ENCODE results near the gene GALNT9. TPM values are rescaled to one million over a fixed set of nuclear protein-coding genes. Genes with fewer than 3 reads are reported as not detected.

GALNT9 gene
- total RNA-seq, 1 donor = not detected

- no peak for DNase-seq (ENCODE audit: low read depth)
- H3K4me3 ChIP-seq (ENCODE audit: low read depth, low read length) = no peak overlapping the region
- no peak for TF ChIP-seq CTCF (IDR thresholded peaks at IDR 0.05; ENCODE audit: insufficient read depth, low read depth, low read length)
Measured at GRCh38 chr12:132284827-132285741, 44.3 kb downstream of the GALNT9 start.

- peak; percentile 12 for DNase-seq (ENCODE audit: low read depth)
- H3K4me3 ChIP-seq (ENCODE audit: low read depth, low read length) = no peak overlapping the region
- TF ChIP-seq CTCF (IDR thresholded peaks at IDR 0.05; ENCODE audit: insufficient read depth, low read depth, low read length) = peak; percentile 32
Measured at GRCh38 chr12:132284071-132284826, 45.1 kb downstream of the GALNT9 start.

GRCh38 chr12:132282950-132283771 is 46.2 kb downstream of the GALNT9 start:
- no peak overlapping the region for H3K4me3 ChIP-seq (ENCODE audit: low read depth, low read length)
- DNase-seq (ENCODE audit: low read depth) = no peak
- no peak for TF ChIP-seq CTCF (IDR thresholded peaks at IDR 0.05; ENCODE audit: insufficient read depth, low read depth, low read length)

- no peak for DNase-seq (ENCODE audit: low read depth)
- no peak for TF ChIP-seq CTCF (IDR thresholded peaks at IDR 0.05; ENCODE audit: insufficient read depth, low read depth, low read length)
- H3K4me3 ChIP-seq (ENCODE audit: low read depth, low read length) = no peak overlapping the region
Measured at GRCh38 chr12:132282031-132282949, 47.1 kb downstream of the GALNT9 start.

- no peak for DNase-seq (ENCODE audit: low read depth)
- TF ChIP-seq CTCF (IDR thresholded peaks at IDR 0.05; ENCODE audit: insufficient read depth, low read depth, low read length) = no peak
- H3K4me3 ChIP-seq (ENCODE audit: low read depth, low read length) = no peak overlapping the region
Measured at GRCh38 chr12:132281038-132281437, 48.4 kb downstream of the GALNT9 start.
